Neural progenitor cell (in vitro differentiated cells): ENCODE data around the gene IRF9. TPM values are rescaled to one million over a fixed set of nuclear protein-coding genes. Genes with fewer than 3 reads are reported as not detected.

ENCODE experiments used
- DNase-seq: peaks from one replicate; pipeline ENCODE4 v3.0.0-alpha.2; 2016; ENCODE audit warnings: low spot score
- H2AFZ ChIP-seq: fragments of 200-600 bp; sonication (generic); replicated peaks from 2 replicates; pipeline ENCODE4 v1.6.1; 2016; ENCODE audit warnings: antibody characterized with exemption
- H3F3A ChIP-seq: fragments of 200-600 bp; sonication (generic); 2 replicates; pipeline ENCODE4 v1.6.1; 2016; ENCODE audit warnings: antibody characterized with exemption, low read depth
- H3K27ac ChIP-seq: fragments of 200-600 bp; sonication (generic); 2 replicates; pipeline ENCODE4 v1.5.1; 2016; ENCODE audit warnings: mild to moderate bottlenecking
- H3K27me3 ChIP-seq: fragments of 200-600 bp; sonication (generic); 2 replicates; pipeline ENCODE4 v1.6.1; 2016; ENCODE audit warnings: mild to moderate bottlenecking, moderate library complexity
- H3K36me3 ChIP-seq: fragments of 200-600 bp; sonication (generic); 2 replicates; pipeline ENCODE4 v1.5.1; 2016
- H3K4me1 ChIP-seq: fragments of 200-600 bp; sonication (generic); 2 replicates; pipeline ENCODE4 v1.6.1; 2016; ENCODE audit warnings: mixed run types
- H3K4me2 ChIP-seq: fragments of 200-600 bp; sonication (generic); 2 replicates; pipeline ENCODE4 v1.6.1; 2016
- H3K4me3 ChIP-seq: fragments of 200-600 bp; sonication (generic); 2 replicates; pipeline ENCODE4 v1.5.1; 2016
- H3K79me2 ChIP-seq: fragments of 200-600 bp; sonication (generic); 2 replicates; pipeline ENCODE4 v1.6.1; 2016; ENCODE audit warnings: low read depth
- H3K9ac ChIP-seq: fragments of 200-600 bp; sonication (generic); 2 replicates; pipeline ENCODE4 v1.6.1; 2016
- H3K9me3 ChIP-seq: fragments of 200-600 bp; sonication (generic); 2 replicates; pipeline ENCODE4 v1.5.1; 2016; ENCODE audit warnings: low read depth
- H4K20me1 ChIP-seq: fragments of 200-600 bp; sonication (generic); 2 replicates; pipeline ENCODE4 v1.6.1; 2016; ENCODE audit warnings: low read depth
- H3K27ac Mint-ChIP-seq: 3 replicates; pipeline ENCODE4 v1.8.0; 2021; ENCODE audit warnings: mixed read lengths
- H3K27me3 Mint-ChIP-seq: 2 replicates; pipeline ENCODE4 v1.8.0; 2022; ENCODE audit warnings: low read depth, mild to moderate bottlenecking, inconsistent platforms, moderate library complexity, mixed read lengths; ENCODE audit not compliant: insufficient read depth
- H3K36me3 Mint-ChIP-seq: 3 replicates; pipeline ENCODE4 v1.8.0; 2021; ENCODE audit warnings: mixed read lengths
- H3K4me1 Mint-ChIP-seq: 3 replicates; pipeline ENCODE4 v1.8.0; 2021; ENCODE audit warnings: mixed read lengths
- H3K4me3 Mint-ChIP-seq: 3 replicates; pipeline ENCODE4 v1.8.0; 2021; ENCODE audit warnings: mild to moderate bottlenecking, moderate library complexity, mixed read lengths
- H3K9me3 Mint-ChIP-seq: 3 replicates; pipeline ENCODE4 v1.8.0; 2020; ENCODE audit warnings: mixed read lengths
- CTCF ChIP-seq: fragments of 200-600 bp; sonication (generic); IDR thresholded peaks from 2 replicates; pipeline ENCODE4 v1.5.1; 2017; ENCODE audit warnings: antibody characterized with exemption, mild to moderate bottlenecking
- EZH2 ChIP-seq: fragments of 200-600 bp; sonication (generic); IDR thresholded peaks from 2 replicates; pipeline ENCODE4 v1.6.1; 2017; ENCODE audit warnings: antibody characterized with exemption, mild to moderate bottlenecking, moderate library complexity
- EZH2phosphoT487 ChIP-seq: fragments of 200-600 bp; sonication (generic); IDR thresholded peaks from 2 replicates; pipeline ENCODE4 v1.6.1; 2017; ENCODE audit warnings: antibody characterized with exemption
- total RNA-seq: library from RNA; depleted of rRNA; stranded (reverse); fragments of >200 nt; gene quantifications from 2 replicates; pipeline ENCODE4 v1.2.3, GENCODE V29; 2015; ENCODE audit warnings: low replicate concordance

Gene IRF9
- total RNA-seq, 1 donor from 2014 or later, result 9.7 TPM

GRCh38 chr14:24147761-24148428 is 13.2 kb upstream of the IRF9 start:
- Mint-ChIP-seq H3K9me3 (no peaks in the 10 kb centered on the region), H3K27me3 (no peaks in the 10 kb centered on the region), H3K4me3 (peak overlapping the region; percentile 99), H3K27ac (peak overlapping the region; percentile 50), H3K36me3 (peaks cover 10% of the 10 kb centered on the region), H3K4me1 (peaks cover 19% of the 10 kb centered on the region)
- Histone ChIP-seq H2AFZ (peak overlapping the region; percentile 81), H3K27ac (no peak overlapping the region), H3K4me3 (peak overlapping the region; percentile 90), H3K4me1 (peaks cover 10% of the 10 kb centered on the region), H3K4me2 (peak overlapping the region; percentile 100), H4K20me1 (peaks cover 15% of the 10 kb centered on the region), H3K79me2 (peaks cover 33% of the 10 kb centered on the region), H3F3A (peaks cover 4% of the 10 kb centered on the region), H3K9ac (peak overlapping the region; percentile 88), H3K9me3 (no peaks in the 10 kb centered on the region), H3K27me3 (no peaks in the 10 kb centered on the region), H3K36me3 (no peaks in the 10 kb centered on the region)
- no peak for DNase-seq
- TF ChIP-seq EZH2phosphoT487, result no peak
- TF ChIP-seq CTCF, result no peak
- no peak for TF ChIP-seq EZH2

- Histone ChIP-seq H3K9me3 (no peaks in the 10 kb centered on the region), H2AFZ (no peak overlapping the region), H3K4me3 (no peak overlapping the region), H3K4me1 (peaks cover 10% of the 10 kb centered on the region), H3K27ac (no peak overlapping the region), H3F3A (peaks cover 4% of the 10 kb centered on the region), H3K36me3 (peaks cover under 1% of the 10 kb centered on the region), H3K79me2 (peaks cover 33% of the 10 kb centered on the region), H3K27me3 (no peaks in the 10 kb centered on the region), H4K20me1 (peaks cover 15% of the 10 kb centered on the region), H3K9ac (no peak overlapping the region), H3K4me2 (no peak overlapping the region)
- TF ChIP-seq EZH2phosphoT487 (no peak), EZH2 (no peak), CTCF (no peak)
- H3K4me3 Mint-ChIP-seq, result peak overlapping the region; percentile 99
- H3K27me3 Mint-ChIP-seq, result no peaks in the 10 kb centered on the region
- no peaks in the 10 kb centered on the region for H3K9me3 Mint-ChIP-seq
- no peak for DNase-seq
- no peak overlapping the region for H3K27ac Mint-ChIP-seq
- H3K4me1 Mint-ChIP-seq, result peaks cover 19% of the 10 kb centered on the region
- H3K36me3 Mint-ChIP-seq, result peaks cover 8% of the 10 kb centered on the region
Measured at GRCh38 chr14:24149302-24149969, 11.6 kb upstream of the IRF9 start.

- Histone ChIP-seq H3K4me2 (no peak overlapping the region), H3K27me3 (no peaks in the 10 kb centered on the region), H3K36me3 (peaks cover 4% of the 10 kb centered on the region), H2AFZ (no peak overlapping the region), H3K4me3 (no peak overlapping the region), H3K4me1 (peaks cover 10% of the 10 kb centered on the region), H4K20me1 (peaks cover 15% of the 10 kb centered on the region), H3K9me3 (no peaks in the 10 kb centered on the region), H3K27ac (no peak overlapping the region), H3K9ac (no peak overlapping the region), H3F3A (peaks cover 4% of the 10 kb centered on the region), H3K79me2 (peaks cover 33% of the 10 kb centered on the region)
- peaks cover 6% of the 10 kb centered on the region for H3K36me3 Mint-ChIP-seq
- no peak for TF ChIP-seq EZH2
- no peak for DNase-seq
- H3K27ac Mint-ChIP-seq, result no peak overlapping the region
- H3K4me1 Mint-ChIP-seq, result peaks cover 19% of the 10 kb centered on the region
- no peak overlapping the region for H3K4me3 Mint-ChIP-seq
- no peaks in the 10 kb centered on the region for H3K9me3 Mint-ChIP-seq
- H3K27me3 Mint-ChIP-seq, result no peaks in the 10 kb centered on the region
Measured at GRCh38 chr14:24150061-24150460, 11.0 kb upstream of the IRF9 start.

GRCh38 chr14:24150567-24150966 is 10.5 kb upstream of the IRF9 start:
- H3K9ac ChIP-seq, result no peak overlapping the region
- H3K4me2 ChIP-seq, result no peak overlapping the region
- no peaks in the 10 kb centered on the region for H3K27me3 Mint-ChIP-seq
- peaks cover 10% of the 10 kb centered on the region for H3K36me3 Mint-ChIP-seq
- peaks cover 10% of the 10 kb centered on the region for H3K4me1 ChIP-seq
- no peaks in the 10 kb centered on the region for H3K9me3 Mint-ChIP-seq
- DNase-seq, result no peak
- peaks cover 15% of the 10 kb centered on the region for H3K4me1 Mint-ChIP-seq
- H3K4me3 Mint-ChIP-seq, result no peak overlapping the region
- H3K27me3 ChIP-seq, result no peaks in the 10 kb centered on the region
- no peak overlapping the region for H3K27ac Mint-ChIP-seq
- peaks cover 15% of the 10 kb centered on the region for H4K20me1 ChIP-seq
- no peak overlapping the region for H3K27ac ChIP-seq
- no peak overlapping the region for H2AFZ ChIP-seq
- H3K4me3 ChIP-seq, result no peak overlapping the region
- peaks cover 4% of the 10 kb centered on the region for H3K36me3 ChIP-seq
- H3K79me2 ChIP-seq, result peaks cover 29% of the 10 kb centered on the region
- TF ChIP-seq EZH2phosphoT487, result no peak
- no peak for TF ChIP-seq CTCF
- TF ChIP-seq EZH2, result no peak
- peaks cover 4% of the 10 kb centered on the region for H3F3A ChIP-seq
- H3K9me3 ChIP-seq, result no peaks in the 10 kb centered on the region
